ENCODE measurements around the gene ACSL3. TPM values are rescaled to one million over a fixed set of nuclear protein-coding genes. Genes with fewer than 3 reads are reported as not detected.

The ACSL3 gene
- total and polyA plus RNA-seq, 2 donors (not counting 1 experiment from before 2014, with no cell fraction given) = 6.7 to 46.0 TPM

DNA sequence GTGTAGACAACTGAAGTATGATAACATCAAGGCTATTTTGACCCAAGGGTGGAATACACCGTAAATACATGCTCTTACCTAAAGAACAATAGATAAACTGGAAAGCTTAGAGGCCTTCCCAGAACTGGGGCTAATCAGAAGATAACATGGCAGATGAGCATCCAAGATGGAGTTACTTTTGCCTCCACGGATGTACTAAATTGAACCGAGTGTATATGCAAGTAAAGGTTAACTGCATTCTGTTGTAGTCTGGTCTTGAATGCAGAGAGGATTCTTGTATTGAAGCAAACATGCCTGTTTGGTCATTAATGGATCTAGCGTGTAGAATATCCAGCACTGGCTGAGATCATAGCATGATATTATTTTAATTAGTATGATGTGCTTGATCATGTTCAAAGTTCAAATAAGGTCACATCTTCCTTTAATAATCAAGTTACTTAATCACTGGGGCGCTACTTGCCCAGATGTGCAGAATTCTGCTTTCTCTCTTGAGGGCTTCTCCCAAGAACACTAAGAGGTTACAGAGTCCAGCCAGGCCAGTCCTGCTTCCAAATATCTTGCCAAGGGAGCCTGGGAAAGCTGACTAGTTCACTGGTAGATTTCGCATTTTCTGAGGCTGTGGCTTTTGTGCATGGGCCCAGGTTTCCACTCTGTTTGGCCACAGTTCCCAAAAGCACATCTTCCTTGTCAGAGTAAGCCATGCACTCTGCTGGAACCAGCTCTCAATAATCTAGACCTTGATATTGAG, 37.5 kb upstream of the ACSL3 start:
- WGBS (ENCODE audit: insufficient coverage) = 97% methylated on average over 2 of the region's 6 CpGs
- Histone ChIP-seq H3K4me1 (ENCODE audit: control insufficient read depth in 2 of 2, insufficient read depth in 2 of 2, low read length in 2 of 2) (no peaks in the 10 kb centered on the region), H3K9me3 (ENCODE audit: control extremely low read depth in 1 of 3, control insufficient read depth in 2 of 3, insufficient read depth in 1 of 3, low read length in 2 of 3) (no peaks in the 10 kb centered on the region), H3K9ac (ENCODE audit: low read length) (no peak overlapping the region), H4K20me1 (ENCODE audit: control insufficient read depth, insufficient read depth, low read length, poor library complexity, severe bottlenecking) (no peaks in the 10 kb centered on the region), H3K27ac (ENCODE audit: low read length in 2 of 2) (no peak overlapping the region), H2AFZ (ENCODE audit: insufficient read depth, low read depth, low read length, poor library complexity, severe bottlenecking) (no peak overlapping the region), H3K4me2 (replicated peaks; ENCODE audit: low read depth, low read length, poor library complexity, severe bottlenecking) (no peak overlapping the region), H3K27me3 (replicated peaks in 1 of 4; ENCODE audit: control extremely low read depth in 1 of 4, control insufficient read depth in 3 of 4, insufficient read depth in 4 of 4, low read length in 3 of 4) (no peaks in the 10 kb centered on the region), H3K79me2 (ENCODE audit: control insufficient read depth, insufficient read depth, low read length) (no peaks in the 10 kb centered on the region), H3K36me3 (replicated peaks in 1 of 2; ENCODE audit: control extremely low read depth in 1 of 2, control insufficient read depth in 1 of 2, extremely low read depth in 1 of 2, insufficient read depth in 2 of 2, low read length in 1 of 2) (no peaks in the 10 kb centered on the region), H3K4me3 (ENCODE audit: control extremely low read depth in 1 of 5, extremely low read depth in 1 of 5, insufficient read depth in 1 of 5, low read depth in 2 of 5, low read length in 4 of 5) (no peak overlapping the region)
- Mint-ChIP-seq H3K4me3 (no peak overlapping the region), H3K27me3 (peaks cover 3% of the 10 kb centered on the region), H3K27ac (no peak overlapping the region), H3K9me3 (ENCODE audit: insufficient read depth) (no peaks in the 10 kb centered on the region), H3K4me1 (no peaks in the 10 kb centered on the region)
- no peak for DNase-seq
- intact Hi-C loops (cut with micrococcal nuclease) = loop anchor here (2.0 kb wide), 1 partner anchor 17 kb away; no protein-coding TSS in a partner anchor
- CTCF ChIA-PET = no interaction called here
- TF ChIP-seq, protein P1, sequence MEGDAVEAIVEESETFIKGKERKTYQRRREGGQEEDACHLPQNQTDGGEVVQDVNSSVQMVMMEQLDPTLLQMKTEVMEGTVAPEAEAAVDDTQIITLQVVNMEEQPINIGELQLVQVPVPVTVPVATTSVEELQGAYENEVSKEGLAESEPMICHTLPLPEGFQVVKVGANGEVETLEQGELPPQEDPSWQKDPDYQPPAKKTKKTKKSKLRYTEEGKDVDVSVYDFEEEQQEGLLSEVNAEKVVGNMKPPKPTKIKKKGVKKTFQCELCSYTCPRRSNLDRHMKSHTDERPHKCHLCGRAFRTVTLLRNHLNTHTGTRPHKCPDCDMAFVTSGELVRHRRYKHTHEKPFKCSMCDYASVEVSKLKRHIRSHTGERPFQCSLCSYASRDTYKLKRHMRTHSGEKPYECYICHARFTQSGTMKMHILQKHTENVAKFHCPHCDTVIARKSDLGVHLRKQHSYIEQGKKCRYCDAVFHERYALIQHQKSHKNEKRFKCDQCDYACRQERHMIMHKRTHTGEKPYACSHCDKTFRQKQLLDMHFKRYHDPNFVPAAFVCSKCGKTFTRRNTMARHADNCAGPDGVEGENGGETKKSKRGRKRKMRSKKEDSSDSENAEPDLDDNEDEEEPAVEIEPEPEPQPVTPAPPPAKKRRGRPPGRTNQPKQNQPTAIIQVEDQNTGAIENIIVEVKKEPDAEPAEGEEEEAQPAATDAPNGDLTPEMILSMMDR (IDR thresholded peaks at IDR 0.05) = no peak
- no peak for TF ChIP-seq EZH2 (IDR thresholded peaks at IDR 0.05; ENCODE audit: borderline replicate concordance, insufficient read depth, low read depth, low read length, poor library complexity, severe bottlenecking)
- no peak for ATAC-seq (ENCODE audit: low read depth)
- POLR2A ChIA-PET = no interaction called here

DNA sequence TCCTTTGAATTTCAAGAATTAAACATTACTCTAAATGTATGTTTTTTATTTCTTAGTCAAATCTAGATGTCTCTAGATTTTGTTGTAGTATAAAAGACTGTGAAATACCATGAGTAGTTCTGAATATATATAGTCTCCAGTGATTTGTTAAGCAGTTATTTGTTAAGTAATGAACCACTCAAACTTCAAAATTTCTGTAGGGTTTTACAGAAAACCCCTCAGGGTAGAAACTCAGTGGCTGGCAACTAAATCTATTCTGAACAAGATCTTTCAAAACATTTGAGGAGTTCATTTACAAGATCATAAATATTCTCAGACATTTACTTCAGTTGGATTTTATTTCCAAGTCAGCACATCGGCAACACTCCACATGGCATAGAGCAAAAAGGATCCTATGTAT, 35.8 kb upstream of the ACSL3 start:
- Histone ChIP-seq H3K4me3 (ENCODE audit: control extremely low read depth in 1 of 5, extremely low read depth in 1 of 5, insufficient read depth in 1 of 5, low read depth in 2 of 5, low read length in 4 of 5) (no peak overlapping the region), H3K36me3 (replicated peaks in 1 of 2; ENCODE audit: control extremely low read depth in 1 of 2, control insufficient read depth in 1 of 2, extremely low read depth in 1 of 2, insufficient read depth in 2 of 2, low read length in 1 of 2) (no peaks in the 10 kb centered on the region), H3K79me2 (ENCODE audit: control insufficient read depth, insufficient read depth, low read length) (no peaks in the 10 kb centered on the region), H3K9me3 (ENCODE audit: control extremely low read depth in 1 of 3, control insufficient read depth in 2 of 3, insufficient read depth in 1 of 3, low read length in 2 of 3) (no peaks in the 10 kb centered on the region), H3K4me2 (replicated peaks; ENCODE audit: low read depth, low read length, poor library complexity, severe bottlenecking) (no peak overlapping the region), H3K4me1 (ENCODE audit: control insufficient read depth in 2 of 2, insufficient read depth in 2 of 2, low read length in 2 of 2) (no peaks in the 10 kb centered on the region), H4K20me1 (ENCODE audit: control insufficient read depth, insufficient read depth, low read length, poor library complexity, severe bottlenecking) (no peaks in the 10 kb centered on the region), H3K9ac (ENCODE audit: low read length) (no peak overlapping the region), H2AFZ (ENCODE audit: insufficient read depth, low read depth, low read length, poor library complexity, severe bottlenecking) (no peak overlapping the region), H3K27ac (ENCODE audit: low read length in 2 of 2) (no peak overlapping the region), H3K27me3 (replicated peaks in 1 of 4; ENCODE audit: control extremely low read depth in 1 of 4, control insufficient read depth in 3 of 4, insufficient read depth in 4 of 4, low read length in 3 of 4) (no peaks in the 10 kb centered on the region)
- no peaks in the 10 kb centered on the region for H3K9me3 Mint-ChIP-seq (ENCODE audit: insufficient read depth)
- H3K4me1 Mint-ChIP-seq = no peaks in the 10 kb centered on the region
- POLR2A ChIA-PET = no interaction called here
- H3K4me3 Mint-ChIP-seq = no peak overlapping the region
- H3K27me3 Mint-ChIP-seq = peaks cover 4% of the 10 kb centered on the region
- intact Hi-C loops (cut with micrococcal nuclease) = no loop called here
- no CpG with 5 or more reads among the region's 1 CpG for WGBS (ENCODE audit: insufficient coverage)
- ATAC-seq (ENCODE audit: low read depth) (no peak), DNase-seq (no peak)
- no peak overlapping the region for H3K27ac Mint-ChIP-seq
- TF ChIP-seq, protein P1 (IDR thresholded peaks at IDR 0.05) = no peak
- no peak for TF ChIP-seq EZH2 (IDR thresholded peaks at IDR 0.05; ENCODE audit: borderline replicate concordance, insufficient read depth, low read depth, low read length, poor library complexity, severe bottlenecking)
- CTCF ChIA-PET = no interaction called here
